ENCODE measurements around the gene PGM2. TPM values are rescaled to one million over a fixed set of nuclear protein-coding genes. Genes with fewer than 3 reads are reported as not detected.

Gene PGM2
- total and polyA plus RNA-seq, 2 experiments from 2014 or later: 20.6 to 50.9 TPM

- TF ChIP-seq CTCF (IDR thresholded peaks at IDR 0.05; ENCODE audit: low read depth, low read length): no peak
- Histone ChIP-seq H3K4me1 (ENCODE audit: low read depth) (no peaks in the 10 kb centered on the region), H3K36me3 (no peaks in the 10 kb centered on the region), H3K27ac (no peak overlapping the region), H3K4me3 (no peak overlapping the region), H3K27me3 (peaks cover 52% of the 10 kb centered on the region), H3K9me3 (ENCODE audit: low read depth) (no peaks in the 10 kb centered on the region)
- no peak for DNase-seq (ENCODE audit: low read depth in 1 of 2, low spot score in 1 of 2)
These were observed 69.8 kb downstream of the PGM2 start for GRCh38 chr4:37896206-37896860.

GRCh38 chr4:37902212-37902611 lies 75.7 kb downstream of the PGM2 start:
- no peak for TF ChIP-seq CTCF (IDR thresholded peaks at IDR 0.05; ENCODE audit: low read depth, low read length)
- H3K4me1 ChIP-seq (ENCODE audit: low read depth): no peaks in the 10 kb centered on the region
- H3K27me3 ChIP-seq: peaks cover 4% of the 10 kb centered on the region
- no peaks in the 10 kb centered on the region for H3K36me3 ChIP-seq
- no peak for DNase-seq (ENCODE audit: low read depth in 1 of 2, low spot score in 1 of 2)
- H3K27ac ChIP-seq: no peak overlapping the region
- H3K9me3 ChIP-seq (ENCODE audit: low read depth): no peaks in the 10 kb centered on the region
- no peak overlapping the region for H3K4me3 ChIP-seq

GRCh38 chr4:37902738-37903693 lies 76.5 kb downstream of the PGM2 start:
- no peaks in the 10 kb centered on the region for H3K36me3 ChIP-seq
- no peak for DNase-seq (ENCODE audit: low read depth in 1 of 2, low spot score in 1 of 2)
- no peak overlapping the region for H3K4me3 ChIP-seq
- H3K27ac ChIP-seq: no peak overlapping the region
- no peaks in the 10 kb centered on the region for H3K27me3 ChIP-seq
- TF ChIP-seq CTCF (IDR thresholded peaks at IDR 0.05; ENCODE audit: low read depth, low read length): no peak
- no peaks in the 10 kb centered on the region for H3K4me1 ChIP-seq (ENCODE audit: low read depth)
- no peaks in the 10 kb centered on the region for H3K9me3 ChIP-seq (ENCODE audit: low read depth)

- Histone ChIP-seq H3K27me3 (no peaks in the 10 kb centered on the region), H3K27ac (no peak overlapping the region), H3K4me1 (ENCODE audit: low read depth) (peaks cover 5% of the 10 kb centered on the region), H3K36me3 (no peaks in the 10 kb centered on the region), H3K4me3 (no peak overlapping the region), H3K9me3 (ENCODE audit: low read depth) (no peaks in the 10 kb centered on the region)
- no peak for DNase-seq (ENCODE audit: low read depth in 1 of 2, low spot score in 1 of 2)
- no peak for TF ChIP-seq CTCF (IDR thresholded peaks at IDR 0.05; ENCODE audit: low read depth, low read length)
These were observed 77.4 kb downstream of the PGM2 start for GRCh38 chr4:37903901-37904300.

GRCh38 chr4:37904824-37905223 lies 78.3 kb downstream of the PGM2 start:
- no peaks in the 10 kb centered on the region for H3K36me3 ChIP-seq
- DNase-seq (ENCODE audit: low read depth in 1 of 2, low spot score in 1 of 2): no peak

More at GRCh38 chr4:37904824-37905223, 78.3 kb downstream of the PGM2 start:
- Histone ChIP-seq H3K9me3 (ENCODE audit: low read depth) (no peaks in the 10 kb centered on the region), H3K4me3 (no peak overlapping the region), H3K27me3 (no peaks in the 10 kb centered on the region), H3K27ac (no peak overlapping the region), H3K4me1 (ENCODE audit: low read depth) (peaks cover 15% of the 10 kb centered on the region)
- TF ChIP-seq CTCF (IDR thresholded peaks at IDR 0.05; ENCODE audit: low read depth, low read length): no peak

Measured in cardiac muscle cell (in vitro differentiated cells and primary cell).